COLO829 (cell line): ENCODE measurements around the gene CROCC.
"Not testable (repeated sequence)": the region's sequence is repeated elsewhere in the genome, so short reads cannot be mapped to it uniquely, and the experiment has no call there.

ENCODE experiments used
- DNase-seq: peaks from one replicate; pipeline ENCODE4 v3.0.0; 2012; ENCODE audit warnings: low spot score

Gene CROCC

GRCh38 chr1:16939386-16940180, 17.9 kb downstream of the CROCC start:
- DNase-seq, result not testable (repeated sequence)

GRCh38 chr1:16944038-16944437, 22.3 kb downstream of the CROCC start:
- DNase-seq, result no peak

- DNase-seq, result not testable (repeated sequence)
Measured at GRCh38 chr1:16945512-16945911, 23.8 kb downstream of the CROCC start.

- not testable (repeated sequence) for DNase-seq
Measured at GRCh38 chr1:16946185-16946584, 24.5 kb downstream of the CROCC start.

GRCh38 chr1:16946646-16947045, 24.9 kb downstream of the CROCC start:
- DNase-seq, result no peak

- not testable (repeated sequence) for DNase-seq
Measured at GRCh38 chr1:16948282-16948891, 26.7 kb downstream of the CROCC start.

- not testable (repeated sequence) for DNase-seq
Measured at GRCh38 chr1:16949026-16949425, 27.3 kb downstream of the CROCC start.

- not testable (repeated sequence) for DNase-seq
Measured at GRCh38 chr1:16952376-16952775, 30.6 kb downstream of the CROCC start.

GRCh38 chr1:16954579-16954978, 32.8 kb downstream of the CROCC start:
- no peak for DNase-seq

- no peak for DNase-seq
Measured at GRCh38 chr1:16955186-16955585, 33.5 kb downstream of the CROCC start.

- no peak for DNase-seq
Measured at GRCh38 chr1:16956775-16957174, 35.0 kb downstream of the CROCC start.

- DNase-seq, result no peak
Measured at GRCh38 chr1:16957731-16958130, 36.0 kb downstream of the CROCC start.

- DNase-seq, result no peak
Measured at GRCh38 chr1:16958475-16958874, 36.7 kb downstream of the CROCC start.

GRCh38 chr1:16960560-16961296, 39.0 kb downstream of the CROCC start:
- DNase-seq, result no peak

- no peak for DNase-seq
Measured at GRCh38 chr1:16961297-16962133, 39.8 kb downstream of the CROCC start.

- not testable (repeated sequence) for DNase-seq
Measured at GRCh38 chr1:16964169-16964568, 42.4 kb downstream of the CROCC start.

GRCh38 chr1:16965486-16966067, 43.8 kb downstream of the CROCC start:
- no peak for DNase-seq

- DNase-seq, result no peak
Measured at GRCh38 chr1:16966282-16966681, 44.6 kb downstream of the CROCC start.

- DNase-seq, result no peak
Measured at GRCh38 chr1:16967095-16967575, 45.4 kb downstream of the CROCC start.

- no peak for DNase-seq
Measured at GRCh38 chr1:16967962-16968361, 46.2 kb downstream of the CROCC start.

GRCh38 chr1:16968372-16968771, 46.6 kb downstream of the CROCC start:
- DNase-seq, result no peak
